Progenitor cell of endocrine pancreas (in vitro differentiated cells): Measurements from ENCODE around the gene ENO3. TPM values are rescaled to one million over a fixed set of nuclear protein-coding genes. Genes with fewer than 3 reads are reported as not detected.
"Not testable (repeated sequence)": the region's sequence is repeated elsewhere in the genome, so short reads cannot be mapped to it uniquely, and the experiment has no call there.

Source experiments
- DNase-seq: peaks from one replicate; pipeline ENCODE4 v3.0.0; 2021; ENCODE audit warnings: low spot score; ENCODE audit not compliant: unreplicated experiment
- H3K27ac Mint-ChIP-seq: 2 replicates; pipeline ENCODE4 v1.8.0; 2021; ENCODE audit warnings: mild to moderate bottlenecking, moderate library complexity, mixed read lengths
- H3K27me3 Mint-ChIP-seq: 2 replicates; pipeline ENCODE4 v1.8.0; 2021; ENCODE audit warnings: mixed read lengths
- H3K36me3 Mint-ChIP-seq: 2 replicates; pipeline ENCODE4 v1.8.0; 2022; ENCODE audit warnings: mixed read lengths; ENCODE audit not compliant: insufficient read depth
- H3K4me1 Mint-ChIP-seq: 2 replicates; pipeline ENCODE4 v1.8.0; 2021; ENCODE audit warnings: low read depth, mixed read lengths
- H3K4me3 Mint-ChIP-seq: 2 replicates; pipeline ENCODE4 v1.8.0; 2021; ENCODE audit warnings: low read depth, mild to moderate bottlenecking, moderate library complexity, mixed read lengths
- H3K9me3 Mint-ChIP-seq: 2 replicates; pipeline ENCODE4 v1.8.0; 2021; ENCODE audit warnings: low read depth, mixed read lengths
- CTCF ChIP-seq: fragments of 200-600 bp; sonication (generic); IDR thresholded peaks from one replicate; pipeline ENCODE4 v1.5.0; 2021; ENCODE audit warnings: antibody characterized with exemption, mild to moderate bottlenecking; ENCODE audit not compliant: unreplicated experiment
- total RNA-seq: library from RNA; stranded (reverse); gene quantifications from 2 replicates; pipeline ENCODE4 v1.2.1, GENCODE V29; 2021

The ENO3 gene
- total RNA-seq, 1 donor from 2014 or later: 25.8 TPM

GRCh38 chr17:4920351-4921048, 30.4 kb upstream of the ENO3 start:
- no peaks in the 10 kb centered on the region for H3K9me3 Mint-ChIP-seq
- no peak overlapping the region for H3K4me3 Mint-ChIP-seq
- no peaks in the 10 kb centered on the region for H3K36me3 Mint-ChIP-seq
- no peak for TF ChIP-seq CTCF
- DNase-seq: no peak
- H3K27ac Mint-ChIP-seq: no peak overlapping the region
- no peaks in the 10 kb centered on the region for H3K4me1 Mint-ChIP-seq
- H3K27me3 Mint-ChIP-seq: peaks cover 4% of the 10 kb centered on the region

GRCh38 chr17:4921320-4921719, 29.6 kb upstream of the ENO3 start:
- no peak for DNase-seq
- Mint-ChIP-seq H3K4me1 (no peaks in the 10 kb centered on the region), H3K27me3 (peaks cover 4% of the 10 kb centered on the region), H3K27ac (no peak overlapping the region), H3K4me3 (no peak overlapping the region), H3K36me3 (no peaks in the 10 kb centered on the region), H3K9me3 (no peaks in the 10 kb centered on the region)
- no peak for TF ChIP-seq CTCF

GRCh38 chr17:4926577-4927335, 24.2 kb upstream of the ENO3 start:
- H3K4me1 Mint-ChIP-seq, H3K9me3 Mint-ChIP-seq, H3K4me3 Mint-ChIP-seq, DNase-seq, H3K27me3 Mint-ChIP-seq, H3K36me3 Mint-ChIP-seq: not testable (repeated sequence)
- H3K27ac Mint-ChIP-seq: peak overlapping the region; percentile 67

- Mint-ChIP-seq H3K36me3 (no peaks in the 10 kb centered on the region), H3K4me1 (peaks cover 3% of the 10 kb centered on the region), H3K4me3 (no peak overlapping the region), H3K9me3 (no peaks in the 10 kb centered on the region), H3K27me3 (no peaks in the 10 kb centered on the region), H3K27ac (no peak overlapping the region)
- no peak for TF ChIP-seq CTCF
- no peak for DNase-seq
Observed at GRCh38 chr17:4928881-4929280, 22.0 kb upstream of the ENO3 start.

GRCh38 chr17:4931963-4932362, 19.0 kb upstream of the ENO3 start, which contains the start of gene GP1BA:
Gene GP1BA, plus strand, starts transcription at chr17:4932277. Its CDS starts 328 bp downstream, at chr17:4932605.
- H3K4me3 Mint-ChIP-seq: no peak within 1 kb of the TSS
- no peak for DNase-seq
- H3K9me3 Mint-ChIP-seq: no peaks in the 10 kb centered on the region
- H3K4me1 Mint-ChIP-seq: no peaks in the 10 kb centered on the region
- no peaks in the 10 kb centered on the region for H3K27me3 Mint-ChIP-seq
- no peak for TF ChIP-seq CTCF
- no peaks in the 10 kb centered on the region for H3K36me3 Mint-ChIP-seq
- H3K27ac Mint-ChIP-seq: no peak within 1 kb of the TSS

- H3K4me3 Mint-ChIP-seq: no peak overlapping the region
Observed at GRCh38 chr17:4932756-4933155, 18.2 kb upstream of the ENO3 start.

More at GRCh38 chr17:4932756-4933155, 18.2 kb upstream of the ENO3 start:
- Mint-ChIP-seq H3K27me3 (no peaks in the 10 kb centered on the region), H3K4me1 (no peaks in the 10 kb centered on the region), H3K27ac (no peak overlapping the region), H3K36me3 (peaks cover 3% of the 10 kb centered on the region), H3K9me3 (no peaks in the 10 kb centered on the region)
- TF ChIP-seq CTCF: no peak
- DNase-seq: no peak
